Measurements from ENCODE around the gene SEMA4G.

The SEMA4G gene

DNA sequence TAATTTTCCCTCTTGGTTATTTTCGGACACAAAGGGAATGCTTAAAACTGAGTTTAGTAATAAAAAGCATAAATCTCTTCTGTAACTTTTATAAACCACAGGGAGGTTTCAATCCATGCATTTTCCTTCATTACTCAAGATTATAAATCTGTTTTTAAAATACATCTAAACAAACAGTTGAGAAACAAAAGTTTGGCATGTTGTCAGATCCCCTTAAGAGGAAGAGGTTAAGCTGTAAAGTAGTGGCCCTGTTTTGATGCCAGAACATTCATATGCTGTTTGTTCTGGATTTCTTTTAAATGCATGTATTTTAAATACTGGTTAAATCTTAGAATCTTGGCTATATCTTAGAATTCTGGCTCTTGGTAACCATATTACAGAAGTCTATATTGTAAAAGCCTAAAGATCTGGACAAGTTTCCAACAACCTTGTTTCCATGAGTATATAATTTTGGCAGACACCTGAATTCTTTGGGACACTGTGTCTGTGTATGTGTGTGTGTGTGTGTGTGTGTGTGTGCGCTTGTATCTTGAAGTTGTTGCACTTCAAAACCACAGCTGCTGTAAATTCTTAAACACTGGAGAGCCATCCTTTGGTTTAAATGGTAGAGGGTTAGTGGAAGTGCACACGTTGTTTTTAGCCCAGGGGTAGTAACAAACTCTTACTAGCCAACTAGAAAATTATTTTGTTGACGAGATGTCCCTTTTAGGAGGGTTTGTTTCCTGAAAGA is 6.8 kb upstream of the SEMA4G start:
- Histone ChIP-seq H3K36me3 (replicated peaks; ENCODE audit: low read depth, low read length) (peaks cover 8% of the 10 kb centered on the region), H3K27ac (ENCODE audit: low read length) (no peak overlapping the region)

GRCh38 chr10:100963826-100964225 is 5.5 kb upstream of the SEMA4G start:
- no peak for TF ChIP-seq EZH2phosphoT487 (IDR thresholded peaks at IDR 0.05; ENCODE audit: low read depth)
- TF ChIP-seq CTCF (IDR thresholded peaks at IDR 0.05; ENCODE audit: low read depth, low read length): no peak
- Histone ChIP-seq H3K27me3 (ENCODE audit: low read depth, low read length) (no peaks in the 10 kb centered on the region), H3K79me2 (ENCODE audit: low read length) (no peaks in the 10 kb centered on the region), H4K20me1 (ENCODE audit: insufficient read depth, low read length) (no peaks in the 10 kb centered on the region), H3K9me3 (ENCODE audit: insufficient read depth, low read length) (no peaks in the 10 kb centered on the region), H3K9ac (ENCODE audit: low read length) (no peak overlapping the region), H3K36me3 (replicated peaks; ENCODE audit: low read depth, low read length) (peaks cover 8% of the 10 kb centered on the region), H3K4me1 (ENCODE audit: low read length) (peaks cover 9% of the 10 kb centered on the region), H2AFZ (ENCODE audit: low read depth, low read length) (no peak overlapping the region), H3K27ac (ENCODE audit: low read length) (no peak overlapping the region), H3K4me3 (ENCODE audit: low read length) (no peak overlapping the region), H3K4me2 (ENCODE audit: low read length) (no peak overlapping the region)

More for the DNA sequence above, 6.8 kb upstream of the SEMA4G start:
- Histone ChIP-seq H3K9ac (ENCODE audit: low read length) (no peak overlapping the region), H4K20me1 (ENCODE audit: insufficient read depth, low read length) (no peaks in the 10 kb centered on the region), H3K4me2 (ENCODE audit: low read length) (no peak overlapping the region), H3K9me3 (ENCODE audit: insufficient read depth, low read length) (no peaks in the 10 kb centered on the region), H3K4me1 (ENCODE audit: low read length) (peaks cover 5% of the 10 kb centered on the region; the same call in 1 of the 2 replicates), H3K4me3 (ENCODE audit: low read length) (no peak overlapping the region), H2AFZ (ENCODE audit: low read depth, low read length) (no peak overlapping the region), H3K27me3 (ENCODE audit: low read depth, low read length) (no peaks in the 10 kb centered on the region), H3K79me2 (ENCODE audit: low read length) (no peaks in the 10 kb centered on the region)
- TF ChIP-seq EZH2phosphoT487 (IDR thresholded peaks at IDR 0.05; ENCODE audit: low read depth): no peak
- no peak for TF ChIP-seq CTCF (IDR thresholded peaks at IDR 0.05; ENCODE audit: low read depth, low read length)

- H3K9me3 ChIP-seq (ENCODE audit: insufficient read depth, low read length): no peaks in the 10 kb centered on the region
- no peak overlapping the region for H3K9ac ChIP-seq (ENCODE audit: low read length)
- peaks cover 7% of the 10 kb centered on the region; the same call in 1 of the 2 replicates for H3K4me1 ChIP-seq (ENCODE audit: low read length)
- no peak overlapping the region for H3K4me3 ChIP-seq (ENCODE audit: low read length)
- TF ChIP-seq EZH2phosphoT487 (IDR thresholded peaks at IDR 0.05; ENCODE audit: low read depth) (no peak), CTCF (IDR thresholded peaks at IDR 0.05; ENCODE audit: low read depth, low read length) (no peak)
- H3K27ac ChIP-seq (ENCODE audit: low read length): no peak overlapping the region
- H4K20me1 ChIP-seq (ENCODE audit: insufficient read depth, low read length): no peaks in the 10 kb centered on the region
- no peak overlapping the region for H3K4me2 ChIP-seq (ENCODE audit: low read length)
- no peaks in the 10 kb centered on the region for H3K27me3 ChIP-seq (ENCODE audit: low read depth, low read length)
- no peaks in the 10 kb centered on the region for H3K79me2 ChIP-seq (ENCODE audit: low read length)
- H2AFZ ChIP-seq (ENCODE audit: low read depth, low read length): no peak overlapping the region
- H3K36me3 ChIP-seq (replicated peaks; ENCODE audit: low read depth, low read length): peaks cover 6% of the 10 kb centered on the region
These were observed 3.5 kb upstream of the SEMA4G start for GRCh38 chr10:100965820-100966219.

GRCh38 chr10:100966887-100967286 is 2.4 kb upstream of the SEMA4G start:
- Histone ChIP-seq H3K79me2 (ENCODE audit: low read length) (no peaks in the 10 kb centered on the region), H2AFZ (ENCODE audit: low read depth, low read length) (no peak overlapping the region), H3K9ac (ENCODE audit: low read length) (no peak overlapping the region), H3K4me1 (ENCODE audit: low read length) (peaks cover 7% of the 10 kb centered on the region; the same call in 1 of the 2 replicates), H4K20me1 (ENCODE audit: insufficient read depth, low read length) (no peaks in the 10 kb centered on the region), H3K27ac (ENCODE audit: low read length) (no peak overlapping the region), H3K9me3 (ENCODE audit: insufficient read depth, low read length) (no peaks in the 10 kb centered on the region), H3K4me3 (ENCODE audit: low read length) (no peak overlapping the region), H3K36me3 (replicated peaks; ENCODE audit: low read depth, low read length) (peaks cover 6% of the 10 kb centered on the region), H3K4me2 (ENCODE audit: low read length) (no peak overlapping the region), H3K27me3 (ENCODE audit: low read depth, low read length) (no peaks in the 10 kb centered on the region)
- no peak for TF ChIP-seq EZH2phosphoT487 (IDR thresholded peaks at IDR 0.05; ENCODE audit: low read depth)
- TF ChIP-seq CTCF (IDR thresholded peaks at IDR 0.05; ENCODE audit: low read depth, low read length): no peak

Data from OCI-LY3 (cell line).